ENCODE results near the gene TRPM5. TPM values are rescaled to one million over a fixed set of nuclear protein-coding genes. Genes with fewer than 3 reads are reported as not detected.

The TRPM5 gene
- polyA plus RNA-seq, 1 of the 3 experiments (the other 2 are of a cell fraction): not detected

DNA sequence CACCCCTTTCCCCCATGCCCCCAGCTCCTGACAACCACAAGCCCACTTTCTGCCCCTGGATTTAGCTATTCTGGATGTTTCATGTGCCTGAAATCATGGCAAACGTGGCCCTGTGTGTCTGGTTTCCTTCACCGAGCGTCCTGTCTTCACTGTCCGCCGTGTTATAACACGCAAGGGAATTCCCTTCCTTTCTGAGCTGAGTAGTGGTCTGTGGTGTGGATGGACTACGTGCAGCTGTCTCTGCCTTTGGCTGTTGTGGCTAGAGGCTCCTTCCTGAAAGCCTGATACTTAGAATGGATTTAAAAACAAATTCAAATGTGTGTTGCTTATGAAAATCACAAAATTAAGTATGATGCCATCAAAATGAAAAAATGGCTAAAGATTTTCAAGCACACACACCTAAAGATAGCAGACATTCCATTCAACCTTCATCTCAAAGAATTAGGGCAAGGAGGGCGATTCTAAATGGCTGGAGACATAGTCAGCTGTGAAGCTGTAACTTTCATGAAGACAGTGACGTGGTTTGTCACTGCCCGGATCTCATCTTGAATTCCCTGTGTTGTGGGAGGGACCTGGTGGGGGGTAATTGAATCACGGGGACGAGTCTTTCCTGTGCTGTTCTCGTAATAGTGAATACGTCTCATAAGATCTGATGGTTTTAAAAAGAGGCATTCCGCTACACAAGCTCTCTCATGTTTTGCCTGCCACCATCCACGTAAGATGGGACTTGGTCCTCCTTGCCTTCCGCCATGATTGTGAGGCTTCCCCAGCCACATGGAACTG is 31.0 kb upstream of the TRPM5 start (continued):
- TF ChIP-seq, protein P1, sequence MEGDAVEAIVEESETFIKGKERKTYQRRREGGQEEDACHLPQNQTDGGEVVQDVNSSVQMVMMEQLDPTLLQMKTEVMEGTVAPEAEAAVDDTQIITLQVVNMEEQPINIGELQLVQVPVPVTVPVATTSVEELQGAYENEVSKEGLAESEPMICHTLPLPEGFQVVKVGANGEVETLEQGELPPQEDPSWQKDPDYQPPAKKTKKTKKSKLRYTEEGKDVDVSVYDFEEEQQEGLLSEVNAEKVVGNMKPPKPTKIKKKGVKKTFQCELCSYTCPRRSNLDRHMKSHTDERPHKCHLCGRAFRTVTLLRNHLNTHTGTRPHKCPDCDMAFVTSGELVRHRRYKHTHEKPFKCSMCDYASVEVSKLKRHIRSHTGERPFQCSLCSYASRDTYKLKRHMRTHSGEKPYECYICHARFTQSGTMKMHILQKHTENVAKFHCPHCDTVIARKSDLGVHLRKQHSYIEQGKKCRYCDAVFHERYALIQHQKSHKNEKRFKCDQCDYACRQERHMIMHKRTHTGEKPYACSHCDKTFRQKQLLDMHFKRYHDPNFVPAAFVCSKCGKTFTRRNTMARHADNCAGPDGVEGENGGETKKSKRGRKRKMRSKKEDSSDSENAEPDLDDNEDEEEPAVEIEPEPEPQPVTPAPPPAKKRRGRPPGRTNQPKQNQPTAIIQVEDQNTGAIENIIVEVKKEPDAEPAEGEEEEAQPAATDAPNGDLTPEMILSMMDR (IDR thresholded peaks at IDR 0.05): no peak
- TF ChIP-seq, protein P2, sequence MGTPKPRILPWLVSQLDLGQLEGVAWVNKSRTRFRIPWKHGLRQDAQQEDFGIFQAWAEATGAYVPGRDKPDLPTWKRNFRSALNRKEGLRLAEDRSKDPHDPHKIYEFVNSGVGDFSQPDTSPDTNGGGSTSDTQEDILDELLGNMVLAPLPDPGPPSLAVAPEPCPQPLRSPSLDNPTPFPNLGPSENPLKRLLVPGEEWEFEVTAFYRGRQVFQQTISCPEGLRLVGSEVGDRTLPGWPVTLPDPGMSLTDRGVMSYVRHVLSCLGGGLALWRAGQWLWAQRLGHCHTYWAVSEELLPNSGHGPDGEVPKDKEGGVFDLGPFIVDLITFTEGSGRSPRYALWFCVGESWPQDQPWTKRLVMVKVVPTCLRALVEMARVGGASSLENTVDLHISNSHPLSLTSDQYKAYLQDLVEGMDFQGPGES (IDR thresholded peaks at IDR 0.05; ENCODE audit: low read depth, low read length): no peak
- no peak for TF ChIP-seq NRF1 (IDR thresholded peaks at IDR 0.05; ENCODE audit: low read depth, low read length)
- TF ChIP-seq TCF12 (IDR thresholded peaks at IDR 0.05): no peak
- TF ChIP-seq MXI1 (IDR thresholded peaks at IDR 0.05; ENCODE audit: low read depth, low read length): no peak
- TF ChIP-seq, protein P3, sequence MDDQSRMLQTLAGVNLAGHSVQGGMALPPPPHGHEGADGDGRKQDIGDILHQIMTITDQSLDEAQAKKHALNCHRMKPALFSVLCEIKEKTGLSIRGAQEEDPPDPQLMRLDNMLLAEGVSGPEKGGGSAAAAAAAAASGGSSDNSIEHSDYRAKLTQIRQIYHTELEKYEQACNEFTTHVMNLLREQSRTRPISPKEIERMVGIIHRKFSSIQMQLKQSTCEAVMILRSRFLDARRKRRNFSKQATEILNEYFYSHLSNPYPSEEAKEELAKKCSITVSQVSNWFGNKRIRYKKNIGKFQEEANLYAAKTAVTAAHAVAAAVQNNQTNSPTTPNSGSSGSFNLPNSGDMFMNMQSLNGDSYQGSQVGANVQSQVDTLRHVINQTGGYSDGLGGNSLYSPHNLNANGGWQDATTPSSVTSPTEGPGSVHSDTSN (IDR thresholded peaks at IDR 0.05): no peak

DNA sequence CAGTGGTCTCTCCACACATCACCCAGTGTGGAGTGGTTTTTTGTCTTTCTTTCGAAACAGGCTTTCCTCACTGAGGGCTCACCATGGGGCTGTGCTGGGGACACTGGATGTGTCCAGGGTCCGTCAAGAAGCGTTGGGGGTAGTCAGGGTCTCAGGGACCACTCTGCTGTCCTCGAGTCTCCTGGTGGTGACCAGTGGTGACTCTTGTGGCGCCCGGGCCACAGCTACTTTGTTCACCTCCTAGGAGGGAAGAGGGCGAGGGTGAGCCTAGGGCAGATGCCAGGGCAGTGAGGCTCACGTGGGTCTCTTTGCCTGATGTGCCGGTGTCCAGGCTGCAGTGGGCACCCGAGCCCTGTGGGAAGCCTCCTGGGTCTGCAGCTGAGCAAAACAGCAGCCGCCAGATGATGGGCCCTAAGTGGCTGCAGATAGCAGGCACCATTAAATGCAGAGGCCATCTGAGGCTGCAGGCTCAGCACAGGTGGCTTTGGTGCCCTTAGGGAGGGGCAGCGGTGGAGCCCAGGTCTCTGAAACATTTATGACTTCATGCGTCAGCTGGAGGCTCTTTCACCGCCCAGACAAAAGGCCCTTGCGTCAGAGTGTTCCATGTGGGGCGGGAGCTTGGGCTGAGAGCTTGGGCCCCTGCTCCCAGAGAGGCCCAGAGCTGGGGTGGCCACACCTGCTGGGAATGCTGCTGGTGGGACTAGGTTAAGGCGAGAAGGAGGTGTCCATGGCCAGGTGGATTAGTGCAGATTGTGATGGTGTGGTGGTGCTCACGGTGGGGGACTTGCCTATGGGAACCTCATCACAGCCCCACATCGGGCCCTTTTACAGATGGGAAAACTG is 30.0 kb upstream of the TRPM5 start:
- Histone ChIP-seq H3F3A (replicated peaks; ENCODE audit: insufficient read depth) (no peaks in the 10 kb centered on the region), H3K4me1 (ENCODE audit: control insufficient read depth in 1 of 2, insufficient read depth in 2 of 2, low read depth in 1 of 2, low read length in 1 of 2) (peaks cover 0 to 4% of the 10 kb centered on the region in 2 experiments; a peak in 1 of 4 replicates), H3K9me2 (no peaks in the 10 kb centered on the region), H3K9ac (no peak overlapping the region), H3K27me3 (ENCODE audit: insufficient read depth) (no peaks in the 10 kb centered on the region), H3K9me3 (no peaks in the 10 kb centered on the region), H4K20me1 (ENCODE audit: insufficient read depth) (no peaks in the 10 kb centered on the region), H3K36me3 (replicated peaks in 1 of 2; ENCODE audit: control insufficient read depth in 1 of 2, insufficient read depth in 2 of 2, low read length in 1 of 2) (no peaks in the 10 kb centered on the region), H3K79me2 (ENCODE audit: insufficient read depth) (no peaks in the 10 kb centered on the region), H2AFZ (ENCODE audit: low read depth) (no peak overlapping the region), H3K27ac (ENCODE audit: low read depth in 2 of 2, low read length in 1 of 2) (no peak overlapping the region), H3K4me2 (no peak overlapping the region), H3K4me3 (ENCODE audit: low read depth in 2 of 2, low read length in 1 of 2) (no peak overlapping the region)
- CTCF ChIA-PET: interaction anchor here (1.1 to 1.9 kb wide), 3 partner anchors 9 to 57 kb away, joined by 3 to 7 read pairs (median 4); no protein-coding TSS in a partner anchor
- WGBS (ENCODE audit: low lambda C conversion rate): 41% methylated on average over 8 of the region's 19 CpGs
- DNase-seq: no peak
- TF ChIP-seq, protein P4, sequence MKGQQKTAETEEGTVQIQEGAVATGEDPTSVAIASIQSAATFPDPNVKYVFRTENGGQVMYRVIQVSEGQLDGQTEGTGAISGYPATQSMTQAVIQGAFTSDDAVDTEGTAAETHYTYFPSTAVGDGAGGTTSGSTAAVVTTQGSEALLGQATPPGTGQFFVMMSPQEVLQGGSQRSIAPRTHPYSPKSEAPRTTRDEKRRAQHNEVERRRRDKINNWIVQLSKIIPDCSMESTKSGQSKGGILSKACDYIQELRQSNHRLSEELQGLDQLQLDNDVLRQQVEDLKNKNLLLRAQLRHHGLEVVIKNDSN (IDR thresholded peaks at IDR 0.05; ENCODE audit: borderline replicate concordance, low read depth): no peak
- TF ChIP-seq, protein P3 (IDR thresholded peaks at IDR 0.05): no peak
- no peak for TF ChIP-seq FOXJ3 (CRISPR knock-in tag; IDR thresholded peaks at IDR 0.05)
- TF ChIP-seq ELF1 (IDR thresholded peaks at IDR 0.05): no peak
- TF ChIP-seq MXI1 (IDR thresholded peaks at IDR 0.05; ENCODE audit: low read depth, low read length): no peak
- TF ChIP-seq RFX5 (IDR thresholded peaks at IDR 0.05; ENCODE audit: low read length): no peak
- no peak for TF ChIP-seq TAF1 (IDR thresholded peaks at IDR 0.05; ENCODE audit: borderline replicate concordance, low read depth, low read length)
- TF ChIP-seq EP300 (IDR thresholded peaks at IDR 0.05; ENCODE audit: borderline replicate concordance in 1 of 2, low read depth in 1 of 2, low read length in 1 of 2): no peak
- POLR2A ChIA-PET: no interaction called here

All from SK-N-SH (cell line).